HCT116 (cell line): Measurements from ENCODE around the gene ACOT11. TPM values are rescaled to one million over a fixed set of nuclear protein-coding genes. Genes with fewer than 3 reads are reported as not detected.

ENCODE experiments used
- ATAC-seq: fragments of 200-7000 bp; cut with Tn5 transposase; 2 replicates; pipeline ENCODE4 v1.9.1; 2020; ENCODE audit warnings: mild to moderate bottlenecking, moderate library complexity
- Bru-seq: library from RNA; stranded (reverse); fragments of 400-500 nt; gene quantifications from one replicate; lab custom pipeline; 2021; lab: Mats Ljungman, UMichigan
- BruChase-seq, 2 experiments: library from RNA; stranded (reverse); fragments of 400-500 nt; gene quantifications; one replicate each; lab custom pipeline; 2021; lab: Mats Ljungman, UMichigan
- BruUV-seq: library from RNA; stranded (reverse); fragments of 400-500 nt; replicated peaks from 2 replicates; lab custom pipeline; 2021; lab: Mats Ljungman, UMichigan
- CTCF ChIA-PET: fragments of 300-600 bp; sonication (Branson Sonifier 250); formaldehyde crosslinking; loops from one replicate; lab custom pipeline; 2021; ENCODE audit warnings: antibody characterized with exemption; lab: Charles Lee
- POLR2A ChIA-PET: fragments of 300-600, 350-600 bp; sonication (Branson Sonifier 250); formaldehyde crosslinking; loops from one replicate; lab custom pipeline; 2021; ENCODE audit warnings: antibody characterized with exemption; lab: Charles Lee
- RAD21 ChIA-PET, 2 experiments: fragments of 300-600 bp; sonication (Branson Sonifier 250); formaldehyde crosslinking; loops; one replicate each; lab custom pipeline; 2023; ENCODE audit warnings: low total read pairs in 2 of 2; ENCODE audit not compliant: uncharacterized antibody in 2 of 2, unreplicated experiment in 2 of 2, low non-redundant PET in 1 of 2; lab: Charles Lee
- DNase-seq: peaks from one replicate; pipeline ENCODE4 v3.0.0-alpha.2; 2010; ENCODE audit warnings: low read depth, low spot score
- H2AFZ ChIP-seq: fragments of 200-600 bp; shearing (Covaris generic), sonication (generic); 2 replicates; pipeline ENCODE4 v1.6.1; 2017; ENCODE audit warnings: low read depth, mixed run types, mixed read lengths, antibody characterized with exemption, low read length; ENCODE audit not compliant: poor library complexity, severe bottlenecking
- H3K27ac ChIP-seq: 2 replicates; pipeline ENCODE4 v1.5.1; 2012; ENCODE audit warnings: low read depth, low read length
- H3K27me3 ChIP-seq: fragments of 200-600 bp; sonication (generic); 2 replicates; pipeline ENCODE4 v1.6.1; 2016; ENCODE audit warnings: mixed run types, low read length, mixed read lengths; ENCODE audit not compliant: insufficient read depth
- H3K36me3 ChIP-seq, 2 experiments: fragments of 200-500 bp in 1 of 2; fragments of 200-600 bp in 1 of 2; sonication (Bioruptor generic) in 1 of 2; sonication (generic) in 1 of 2; 2 replicates each; pipeline versions ENCODE4 v1.5.1 to v1.6.1; 2014 to 2016; ENCODE audit warnings: low read length in 2 of 2, inconsistent platforms in 1 of 2, mixed read lengths in 1 of 2, mixed run types in 1 of 2; ENCODE audit not compliant: insufficient read depth in 2 of 2, control insufficient read depth in 1 of 2
- H3K4me1 ChIP-seq, 2 experiments: fragments of 200-600 bp in 1 of 2; sonication (generic) in 1 of 2; 2 replicates each; pipeline versions ENCODE4 v1.5.1 to v1.6.1; 2012 to 2017; ENCODE audit warnings: low read length in 2 of 2, inconsistent platforms in 1 of 2, mild to moderate bottlenecking in 1 of 2, mixed read lengths in 1 of 2, mixed run types in 1 of 2, moderate library complexity in 1 of 2; ENCODE audit not compliant: insufficient read depth in 2 of 2, control insufficient read depth in 1 of 2
- H3K4me2 ChIP-seq: fragments of 200-600 bp; sonication (generic); 2 replicates; pipeline ENCODE4 v1.6.1; 2017; ENCODE audit warnings: mixed run types, low read length, mixed read lengths
- H3K4me3 ChIP-seq, 2 experiments: fragments of 200-600 bp in 1 of 2; sonication (generic) in 1 of 2; replicated peaks in 1 of 2; 2 replicates each; pipeline ENCODE4 v1.5.1; 2011 to 2016; ENCODE audit warnings: low read length in 2 of 2, control low read depth in 1 of 2, low read depth in 1 of 2, mild to moderate bottlenecking in 1 of 2, mixed read lengths in 1 of 2, mixed run types in 1 of 2
- H3K79me2 ChIP-seq: fragments of 200-600 bp; sonication (generic); 2 replicates; pipeline ENCODE4 v1.6.1; 2017; ENCODE audit warnings: mild to moderate bottlenecking, mixed run types, low read length, moderate library complexity, mixed read lengths; ENCODE audit not compliant: insufficient read depth
- H3K9ac ChIP-seq: fragments of 200-600 bp; sonication (generic); 2 replicates; pipeline ENCODE4 v1.6.1; 2016; ENCODE audit warnings: low read length, mixed read lengths
- H3K9me2 ChIP-seq: fragments of 200-600 bp; sonication (generic), shearing (Covaris generic); 2 replicates; pipeline ENCODE4 v1.6.1; 2017; ENCODE audit warnings: mixed run types, mild to moderate bottlenecking, moderate library complexity; ENCODE audit not compliant: insufficient read depth
- H3K9me3 ChIP-seq, 2 experiments: fragments of 200-500 bp in 1 of 2; fragments of 200-600 bp in 1 of 2; sonication (Bioruptor generic) in 1 of 2; sonication (generic) in 1 of 2; 2 replicates each; pipeline ENCODE4 v1.6.1; 2014 to 2017; ENCODE audit warnings: low read length in 2 of 2, mixed read lengths in 2 of 2, inconsistent platforms in 1 of 2, low read depth in 1 of 2, mild to moderate bottlenecking in 1 of 2, mixed run types in 1 of 2, moderate library complexity in 1 of 2; ENCODE audit not compliant: control insufficient read depth in 1 of 2, insufficient read depth in 1 of 2
- H4K20me1 ChIP-seq: fragments of 200-600 bp; sonication (generic), shearing (Covaris generic); 2 replicates; pipeline ENCODE4 v1.6.1; 2017; ENCODE audit warnings: mixed run types, mild to moderate bottlenecking, moderate library complexity; ENCODE audit not compliant: insufficient read depth
- CTCF ChIP-seq, 3 experiments: fragments of 200-600 bp in 1 of 3; sonication (generic) in 1 of 3; IDR thresholded peaks in 2 of 3; conservative IDR thresholded peaks in 1 of 3; 2 replicates each; pipeline ENCODE4 v1.5.1; 2012 to 2017; ENCODE audit warnings: low read depth in 2 of 3, low read length in 2 of 3, antibody characterized with exemption in 1 of 3, borderline replicate concordance in 1 of 3, control low read depth in 1 of 3, mild to moderate bottlenecking in 1 of 3, mixed read lengths in 1 of 3, mixed run types in 1 of 3, moderate library complexity in 1 of 3; ENCODE audit not compliant: insufficient read depth in 1 of 3
- JUND ChIP-seq: IDR thresholded peaks from 2 replicates; pipeline ENCODE4 v1.6.1; 2012
- POLR2A ChIP-seq: IDR thresholded peaks from 2 replicates; pipeline ENCODE4 v1.7.0; 2011; ENCODE audit warnings: borderline replicate concordance; ENCODE audit not compliant: insufficient read depth, insufficient read length; ENCODE audit errors: extremely low read depth
- ZBTB33 ChIP-seq: IDR thresholded peaks from 2 replicates; pipeline ENCODE4 v1.6.1; 2011; ENCODE audit warnings: mild to moderate bottlenecking, low read length, moderate library complexity; ENCODE audit not compliant: insufficient replicate concordance; ENCODE audit errors: extremely low read depth
- intact Hi-C: fragments of 100-400 bp; cut with micrococcal nuclease; formaldehyde crosslinking; loops from 2 replicates; pipeline ENCODE4 v1.10.0; 2022
- long read RNA-seq: library from polyadenylated mRNA; unstranded; transcript quantifications from one replicate; pipeline ENCODE4 v2.0.0, GENCODE V29; 2021; ENCODE audit not compliant: unreplicated experiment
- polyA plus RNA-seq: library from polyadenylated mRNA; unstranded; fragments of >200 nt; gene quantifications from 2 replicates; pipeline ENCODE4 v1.2.1, GENCODE V29; 2012; ENCODE audit warnings: missing spikeins
- total RNA-seq: library from RNA; stranded (reverse); gene quantifications from one replicate; pipeline ENCODE4 v1.2.1, GENCODE V29; 2021; ENCODE audit not compliant: unreplicated experiment

Gene ACOT11
- total RNA-seq = 31.1 TPM
- 17.3 and 18.7 TPM in 2 replicates for polyA plus RNA-seq
- Bru-seq, nascent RNA = percentile 63 among the genes with signal in this experiment
- percentile 64 among the genes with signal in this experiment for BruChase-seq, experiment 1, labeled RNA remaining after a 6-hour chase
- percentile 69 among the genes with signal in this experiment for BruChase-seq, experiment 2, labeled RNA remaining after a 2-hour chase
- long read RNA-seq, partial matches to known transcripts = 13 of 66 reads
- long read RNA-seq, other reads (novel, unspliced or antisense) = 49 of 66 reads

- intact Hi-C loops = no loop called here
- H3K36me3 ChIP-seq = no peaks in the 10 kb centered on the region
- no peaks in the 10 kb centered on the region for H3K9me3 ChIP-seq
- POLR2A ChIA-PET = no interaction called here
- no peak for DNase-seq
- H4K20me1 ChIP-seq = no peaks in the 10 kb centered on the region
- H3K4me2 ChIP-seq = no peak within 1 kb of the TSS
- H2AFZ ChIP-seq = no peak within 1 kb of the TSS
- no peaks in the 10 kb centered on the region for H3K79me2 ChIP-seq
- CTCF ChIA-PET = interaction anchor here (1.2 kb wide), 1 partner anchor 48 kb away, joined by 4 read pairs; no protein-coding TSS in a partner anchor
- H3K9ac ChIP-seq = no peak within 1 kb of the TSS
- no peak for TF ChIP-seq JUND
- no peak for TF ChIP-seq ZBTB33
- TF ChIP-seq CTCF (IDR thresholded peaks at IDR 0.05 in 2 of 3, conservative IDR thresholded peaks at IDR 0.05 in 1 of 3; ENCODE audit: borderline replicate concordance in 1 of 3, insufficient read depth in 1 of 3, low read depth in 2 of 3, low read length in 2 of 3) = peak in 2 of 3 experiments; percentile 44 to 53; a peak in 4 of 6 replicates
- TF ChIP-seq POLR2A = no peak
- BruUV-seq = no TSS peak
- no peak within 1 kb of the TSS for H3K27ac ChIP-seq
- ATAC-seq = no peak
- no peaks in the 10 kb centered on the region for H3K9me2 ChIP-seq
- RAD21 ChIA-PET = no interaction called here
- H3K4me1 ChIP-seq = peaks cover 13 to 16% of the 10 kb centered on the region in 2 experiments
- no peaks in the 10 kb centered on the region for H3K27me3 ChIP-seq
- no peak within 1 kb of the TSS for H3K4me3 ChIP-seq
Measured at GRCh38 chr1:54547601-54548388, at the start of gene ACOT11. ACOT11 (plus strand) TSS chr1:54548228; CDS start chr1:54548310, 82 bp downstream.
